CD4-positive, alpha-beta T cell (primary cell): ENCODE measurements around the gene PIGL. TPM values are rescaled to one million over a fixed set of nuclear protein-coding genes. Genes with fewer than 3 reads are reported as not detected.
A peak's percentile ranks its signal among the peaks of the same experiment; 100 is the strongest.

Experiments
- ATAC-seq: fragments of 200-7000 bp; cut with Tn5 transposase; one replicate; pipeline ENCODE4 v1.10.0; 2022; ENCODE audit warnings: mild to moderate bottlenecking; ENCODE audit not compliant: poor library complexity
- CTCF ChIA-PET: fragments of 350-600 bp; sonication (Branson Sonifier 250); formaldehyde crosslinking; loops from one replicate; lab custom pipeline; 2021; ENCODE audit warnings: antibody characterized with exemption, inconsistent platforms; lab: Charles Lee
- POLR2A ChIA-PET: fragments of 350-600 bp; sonication (Branson Sonifier 250); formaldehyde crosslinking; loops from one replicate; lab custom pipeline; 2021; ENCODE audit warnings: antibody characterized with exemption, inconsistent platforms; lab: Charles Lee
- DNase-seq, 14 experiments: peaks; one replicate each; pipeline ENCODE4 v3.0.0-alpha.2; 2013 to 2020; ENCODE audit warnings: mixed read lengths in 2 of 14
- H3K27ac ChIP-seq, 2 donors: one replicate each; pipeline versions ENCODE4 v1.5.1 to v1.7.0; 2013; ENCODE audit warnings: low read length in 2 of 2, low read depth in 1 of 2, mild to moderate bottlenecking in 1 of 2
- H3K27me3 ChIP-seq, 2 experiments: 1 replicate in 1 of 2; 2 replicates in 1 of 2; pipeline versions ENCODE4 v1.6.1 to v1.7.0; 2013; ENCODE audit warnings: low read length in 2 of 2, control low read depth in 1 of 2, mild to moderate bottlenecking in 1 of 2, moderate library complexity in 1 of 2; ENCODE audit not compliant: insufficient read depth in 2 of 2, control insufficient read depth in 1 of 2
- H3K36me3 ChIP-seq: one replicate; pipeline ENCODE4 v1.6.1; 2013; ENCODE audit warnings: low read length, control low read depth; ENCODE audit not compliant: insufficient read depth
- H3K4me1 ChIP-seq: one replicate; pipeline ENCODE4 v1.6.1; 2013; ENCODE audit warnings: low read length, control low read depth; ENCODE audit not compliant: insufficient read depth
- H3K4me3 ChIP-seq: one replicate; pipeline ENCODE4 v1.5.1; 2013; ENCODE audit warnings: mild to moderate bottlenecking, low read length, moderate library complexity
- H3K9me3 ChIP-seq, 2 experiments: 1 replicate in 1 of 2; 2 replicates in 1 of 2; pipeline versions ENCODE4 v1.6.1 to v1.7.0; 2013; ENCODE audit warnings: low read length in 2 of 2, mild to moderate bottlenecking in 2 of 2, control low read depth in 1 of 2, moderate library complexity in 1 of 2; ENCODE audit not compliant: control insufficient read depth in 1 of 2, insufficient read depth in 1 of 2
- H3K27ac Mint-ChIP-seq: one replicate; pipeline ENCODE4 v1.8.0; 2020; ENCODE audit warnings: mixed read lengths
- H3K27me3 Mint-ChIP-seq: one replicate; pipeline ENCODE4 v1.8.0; 2021; ENCODE audit warnings: mixed read lengths
- H3K36me3 Mint-ChIP-seq: one replicate; pipeline ENCODE4 v1.8.0; 2021; ENCODE audit warnings: low read depth, mixed read lengths
- H3K4me1 Mint-ChIP-seq: one replicate; pipeline ENCODE4 v1.8.0; 2021; ENCODE audit warnings: low read depth, mixed read lengths
- H3K4me3 Mint-ChIP-seq: one replicate; pipeline ENCODE4 v1.8.0; 2020; ENCODE audit warnings: mild to moderate bottlenecking, mixed read lengths
- H3K9me3 Mint-ChIP-seq: one replicate; pipeline ENCODE4 v1.8.0; 2020; ENCODE audit warnings: mixed read lengths
- CTCF ChIP-seq: fragments of 200-600 bp; IDR thresholded peaks from one replicate; pipeline ENCODE4 v1.8.0; 2022; ENCODE audit warnings: antibody characterized with exemption, mild to moderate bottlenecking
- intact Hi-C, 2 experiments: fragments of 100-400 bp; cut with DNase I in 1 of 2; cut with micrococcal nuclease in 1 of 2; formaldehyde crosslinking; loops; one replicate each; pipeline versions ENCODE4 v1.15.1 to v1.9.0; 2023 to 2025; cut with DNase I, micrococcal nuclease
- total RNA-seq, 174 experiments: library from RNA in 2 of 174; stranded (reverse) in 2 of 174; gene quantifications; one replicate each; pipeline ENCODE4 v1.2.3 and lab custom pipeline; 2021 to 2026

Gene PIGL
- total RNA-seq, 2 experiments from 2014 or later = 48.4 to 49.0 TPM

- CTCF ChIA-PET = interaction anchor here (0.7 to 3.7 kb wide), 9 partner anchors 10 to 168 kb away, joined by 3 to 26 read pairs (median 3); partner anchors contain the start of gene UBB
- Histone ChIP-seq H3K9me3 (no peaks in the 10 kb centered on the region), H3K36me3 (peaks cover 7% of the 10 kb centered on the region), H3K27ac (peak within 1 kb of the TSS in 1 of 2 donors; percentile 30), H3K4me1 (peaks cover 19% of the 10 kb centered on the region), H3K4me3 (peak within 1 kb of the TSS; percentile 73), H3K27me3 (no peaks in the 10 kb centered on the region)
- POLR2A ChIA-PET = interaction anchor here (0.8 to 2.5 kb wide), 12 partner anchors 10 to 952 kb away, joined by 3 to 26 read pairs (median 6); partner anchors contain the start of genes PIGL, TRPV2 and UBB
- peak within 1 kb of the TSS; percentile 97 for H3K4me3 Mint-ChIP-seq
- H3K4me1 Mint-ChIP-seq = peaks cover 17% of the 10 kb centered on the region
- ATAC-seq (peak; percentile 85), DNase-seq (peak; percentile 37 to 88 (median 60))
- H3K9me3 Mint-ChIP-seq = no peaks in the 10 kb centered on the region
- intact Hi-C loops = loop anchor here in 1 of 2 experiments (2.0 to 5.0 kb wide), 2 partner anchors 27 to 136 kb away; partner anchors contain the start of genes NCOR1, PIGL and UBB
- peaks cover 21% of the 10 kb centered on the region for H3K36me3 Mint-ChIP-seq
- TF ChIP-seq CTCF = no peak
- peak within 1 kb of the TSS; percentile 72 for H3K27ac Mint-ChIP-seq
- no peaks in the 10 kb centered on the region for H3K27me3 Mint-ChIP-seq
Measured at GRCh38 chr17:16353317-16354174, 136.5 kb downstream of the PIGL start, which contains the start of gene CENPV. TSS of gene CENPV (minus strand) at chr17:16353469. CDS start at chr17:16353436, 33 bp downstream.

DNA sequence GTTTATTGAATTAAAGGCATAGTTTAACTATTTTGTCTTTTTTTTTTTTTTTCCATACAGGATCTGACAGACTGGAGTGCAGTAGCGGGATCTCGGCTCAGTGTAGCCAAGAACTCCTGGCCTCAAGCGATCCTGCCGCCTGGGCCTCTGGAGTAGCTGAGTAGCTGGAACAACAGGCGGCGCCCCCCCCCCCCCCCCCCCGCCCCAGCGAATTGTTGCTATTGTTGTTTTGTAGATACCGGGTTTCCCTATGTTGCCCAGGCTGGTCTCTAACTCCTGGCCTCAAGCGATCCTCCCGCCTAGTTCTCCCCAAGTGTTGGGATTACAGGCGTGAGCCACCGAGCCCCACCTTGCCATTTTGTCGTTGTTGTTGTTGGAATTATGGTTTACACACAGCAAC lies 137.6 kb downstream of the PIGL start:
- peaks cover 1% of the 10 kb centered on the region for H3K36me3 ChIP-seq
- intact Hi-C loops = loop anchor here in 1 of 2 experiments (5.0 kb wide), 1 partner anchor 137 kb away; the partner anchor contains the start of genes NCOR1 and PIGL
- no peaks in the 10 kb centered on the region for H3K9me3 ChIP-seq
- CTCF ChIA-PET = interaction anchor here (3.7 kb wide), 1 partner anchor 9 kb away, joined by 26 read pairs; no protein-coding TSS in a partner anchor
- H3K9me3 Mint-ChIP-seq = no peaks in the 10 kb centered on the region
- peaks cover 19% of the 10 kb centered on the region for H3K4me1 ChIP-seq
- peaks cover 12% of the 10 kb centered on the region for H3K36me3 Mint-ChIP-seq
- no peak overlapping the region for H3K27ac ChIP-seq
- H3K27me3 Mint-ChIP-seq = no peaks in the 10 kb centered on the region
- no peak overlapping the region for H3K27ac Mint-ChIP-seq
- TF ChIP-seq CTCF = no peak
- POLR2A ChIA-PET = interaction anchor here (1.9 kb wide), 1 partner anchor 61 kb away, joined by 6 read pairs; the partner anchor contains the start of gene TRPV2
- H3K4me1 Mint-ChIP-seq = peaks cover 17% of the 10 kb centered on the region
- ATAC-seq (no peak), DNase-seq (no peak)
- H3K4me3 Mint-ChIP-seq = peak overlapping the region; percentile 58
- H3K4me3 ChIP-seq = no peak overlapping the region
- no peaks in the 10 kb centered on the region for H3K27me3 ChIP-seq

GRCh38 chr17:16358394-16358793 lies 141.4 kb downstream of the PIGL start:
- Mint-ChIP-seq H3K27ac (no peak overlapping the region), H3K4me1 (no peaks in the 10 kb centered on the region), H3K27me3 (no peaks in the 10 kb centered on the region), H3K4me3 (no peak overlapping the region), H3K9me3 (no peaks in the 10 kb centered on the region), H3K36me3 (peaks cover 3% of the 10 kb centered on the region)
- no peaks in the 10 kb centered on the region for H3K27me3 ChIP-seq
- H3K27ac ChIP-seq = no peak overlapping the region
- DNase-seq (no peak), ATAC-seq (no peak)
- CTCF ChIA-PET = no interaction called here
- intact Hi-C loops = no loop called here
- TF ChIP-seq CTCF = no peak
- no peaks in the 10 kb centered on the region for H3K9me3 ChIP-seq
- no peaks in the 10 kb centered on the region for H3K36me3 ChIP-seq
- H3K4me3 ChIP-seq = no peak overlapping the region
- POLR2A ChIA-PET = no interaction called here
- H3K4me1 ChIP-seq = peaks cover 7% of the 10 kb centered on the region
